Left lobe of liver (tissue), 2 donors: ENCODE results near the gene KRTAP10-1. TPM values are rescaled to one million over a fixed set of nuclear protein-coding genes. Genes with fewer than 3 reads are reported as not detected.

ENCODE experiments used
- ATAC-seq: fragments of 200-7000 bp; cut with Tn5 transposase; one replicate; pipeline ENCODE4 v1.9.1; 2020; ENCODE audit warnings: mild to moderate bottlenecking, moderate library complexity
- DNase-seq: peaks from one replicate; pipeline ENCODE4 v3.0.0-alpha.2; 2020; ENCODE audit warnings: low spot score
- total RNA-seq: library from RNA; stranded (reverse); gene quantifications from one replicate; pipeline ENCODE4 v1.2.1, GENCODE V29; 2021
- donor health status: DM: no; HTN: no; CAD: no; lungs with moderate emphysema.
- donor health status: DM: no; HTN: yes; CAD: no.

KRTAP10-1 gene
- total RNA-seq, 1 donor from 2014 or later, result not detected

GRCh38 chr21:44530221-44530902 lies 9.6 kb downstream of the KRTAP10-1 start:
- DNase-seq (no peak), ATAC-seq (no peak)

GRCh38 chr21:44529503-44530125 lies 10.4 kb downstream of the KRTAP10-1 start:
- no peak for ATAC-seq
- no peak for DNase-seq

- DNase-seq, result no peak
These were observed 11.0 kb downstream of the KRTAP10-1 start for GRCh38 chr21:44529011-44529421.

GRCh38 chr21:44528634-44528995 lies 11.4 kb downstream of the KRTAP10-1 start:
- no peak for ATAC-seq
- DNase-seq, result no peak

More at GRCh38 chr21:44529011-44529421, 11.0 kb downstream of the KRTAP10-1 start:
- no peak for ATAC-seq

GRCh38 chr21:44527983-44528633 lies 11.9 kb downstream of the KRTAP10-1 start:
- ATAC-seq (no peak), DNase-seq (no peak)

GRCh38 chr21:44527156-44527982 lies 12.6 kb downstream of the KRTAP10-1 start:
- DNase-seq (no peak), ATAC-seq (no peak)

GRCh38 chr21:44526096-44526997 lies 13.6 kb downstream of the KRTAP10-1 start:
- no peak for ATAC-seq
- DNase-seq, result no peak

- ATAC-seq, result no peak
- no peak for DNase-seq
These were observed 14.5 kb downstream of the KRTAP10-1 start for GRCh38 chr21:44525391-44526095.

GRCh38 chr21:44524414-44525371 lies 15.3 kb downstream of the KRTAP10-1 start:
- DNase-seq (no peak), ATAC-seq (no peak)

- DNase-seq (no peak), ATAC-seq (no peak)
These were observed 16.2 kb downstream of the KRTAP10-1 start for GRCh38 chr21:44523567-44524413.

- ATAC-seq, result no peak
- no peak for DNase-seq
These were observed 17.2 kb downstream of the KRTAP10-1 start for GRCh38 chr21:44522753-44523204.

- ATAC-seq, result peak; percentile 51
- DNase-seq, result no peak
These were observed 17.9 kb downstream of the KRTAP10-1 start for GRCh38 chr21:44521928-44522752.

- no peak for DNase-seq
- ATAC-seq, result no peak
These were observed 18.6 kb downstream of the KRTAP10-1 start for GRCh38 chr21:44521301-44521927.

GRCh38 chr21:44520326-44521300 lies 19.4 kb downstream of the KRTAP10-1 start:
- DNase-seq, result no peak
- ATAC-seq, result no peak
